WTC11 (cell line): ENCODE data around the gene TREML4.

Experiments used
- CBFB ChIP-seq: sonication (generic); formaldehyde crosslinking; IDR thresholded peaks from 2 replicates; pipeline ENCODE4 v1.8.1; 2022; ENCODE audit warnings: mild to moderate bottlenecking, low read depth, missing genetic modification reagents
- CDX4 ChIP-seq: fragments of 250-450 bp; sonication (Bioruptor Pico); IDR thresholded peaks from 2 replicates; pipeline ENCODE4 v1.9.0; 2021; ENCODE audit warnings: moderate library complexity, mild to moderate bottlenecking, inconsistent platforms, borderline replicate concordance
- CTCF ChIP-seq: fragments of 200-600 bp; IDR thresholded peaks from 2 replicates; pipeline ENCODE4 v1.8.0; 2022; ENCODE audit warnings: antibody characterized with exemption
- HMGXB4 ChIP-seq: sonication (generic); formaldehyde crosslinking; IDR thresholded peaks from 2 replicates; pipeline ENCODE4 v1.8.1; 2023; ENCODE audit warnings: mild to moderate bottlenecking, moderate library complexity, missing genetic modification reagents
- KAT7 ChIP-seq: sonication (generic); formaldehyde crosslinking; IDR thresholded peaks from 2 replicates; pipeline ENCODE4 v1.8.1; 2023; ENCODE audit warnings: missing genetic modification reagents, mild to moderate bottlenecking, borderline replicate concordance
- NR3C1 ChIP-seq: sonication (generic); formaldehyde crosslinking; conservative IDR thresholded peaks from 2 replicates; pipeline ENCODE4 v1.8.1; 2023; ENCODE audit warnings: low read depth, mild to moderate bottlenecking, missing genetic modification reagents
- TF ChIP-seq, protein P1 (sequence below): sonication (generic); formaldehyde crosslinking; IDR thresholded peaks from 2 replicates; pipeline ENCODE4 v1.8.0; 2023; ENCODE audit warnings: mild to moderate bottlenecking, missing genetic modification reagents

GRCh38 chr6:41255110-41255509 lies 27.0 kb downstream of the TREML4 start:
- TF ChIP-seq, protein P1, sequence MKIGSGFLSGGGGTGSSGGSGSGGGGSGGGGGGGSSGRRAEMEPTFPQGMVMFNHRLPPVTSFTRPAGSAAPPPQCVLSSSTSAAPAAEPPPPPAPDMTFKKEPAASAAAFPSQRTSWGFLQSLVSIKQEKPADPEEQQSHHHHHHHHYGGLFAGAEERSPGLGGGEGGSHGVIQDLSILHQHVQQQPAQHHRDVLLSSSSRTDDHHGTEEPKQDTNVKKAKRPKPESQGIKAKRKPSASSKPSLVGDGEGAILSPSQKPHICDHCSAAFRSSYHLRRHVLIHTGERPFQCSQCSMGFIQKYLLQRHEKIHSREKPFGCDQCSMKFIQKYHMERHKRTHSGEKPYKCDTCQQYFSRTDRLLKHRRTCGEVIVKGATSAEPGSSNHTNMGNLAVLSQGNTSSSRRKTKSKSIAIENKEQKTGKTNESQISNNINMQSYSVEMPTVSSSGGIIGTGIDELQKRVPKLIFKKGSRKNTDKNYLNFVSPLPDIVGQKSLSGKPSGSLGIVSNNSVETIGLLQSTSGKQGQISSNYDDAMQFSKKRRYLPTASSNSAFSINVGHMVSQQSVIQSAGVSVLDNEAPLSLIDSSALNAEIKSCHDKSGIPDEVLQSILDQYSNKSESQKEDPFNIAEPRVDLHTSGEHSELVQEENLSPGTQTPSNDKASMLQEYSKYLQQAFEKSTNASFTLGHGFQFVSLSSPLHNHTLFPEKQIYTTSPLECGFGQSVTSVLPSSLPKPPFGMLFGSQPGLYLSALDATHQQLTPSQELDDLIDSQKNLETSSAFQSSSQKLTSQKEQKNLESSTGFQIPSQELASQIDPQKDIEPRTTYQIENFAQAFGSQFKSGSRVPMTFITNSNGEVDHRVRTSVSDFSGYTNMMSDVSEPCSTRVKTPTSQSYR (CRISPR knock-in tag): no peak
- TF ChIP-seq CTCF: no peak
- no peak for TF ChIP-seq HMGXB4 (CRISPR knock-in tag)
- TF ChIP-seq CDX4: no peak
- no peak for TF ChIP-seq KAT7 (CRISPR knock-in tag)
- no peak for TF ChIP-seq NR3C1
- no peak for TF ChIP-seq CBFB
